ENCODE data around the gene NEMP1. TPM values are rescaled to one million over a fixed set of nuclear protein-coding genes. Genes with fewer than 3 reads are reported as not detected.

The NEMP1 gene
- total RNA-seq, 1 donor from 2014 or later: 6.1 TPM

DNA sequence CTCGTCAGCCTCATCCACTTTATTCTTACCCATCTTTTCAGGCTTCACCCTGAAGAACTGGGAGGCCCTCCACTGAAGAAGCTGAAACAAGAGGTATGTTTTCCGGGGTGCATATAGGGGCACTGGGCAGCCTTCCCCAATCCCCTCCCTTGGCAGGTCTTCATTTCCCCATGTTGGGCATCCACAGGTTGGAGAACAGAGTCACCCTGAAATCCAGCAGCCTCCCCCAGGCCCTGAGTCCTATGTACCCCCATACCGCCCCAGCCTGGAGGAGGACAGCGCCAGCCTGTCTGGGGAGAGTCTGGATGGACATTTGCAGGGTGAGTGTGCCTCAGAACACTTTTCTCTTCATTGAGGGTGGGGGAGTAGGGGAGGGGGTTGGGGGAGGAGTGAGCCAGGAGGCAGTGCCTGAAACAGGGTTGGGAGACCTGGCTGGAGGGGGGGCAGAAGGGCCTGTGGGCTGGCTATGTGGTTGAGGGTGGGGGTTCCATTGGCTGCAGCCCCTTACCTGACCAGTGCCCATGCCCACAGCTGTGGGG lies 14.4 kb upstream of the NEMP1 start:
- no peak for DNase-seq (ENCODE audit: low read depth)
- no peaks in the 10 kb centered on the region for H3K27me3 ChIP-seq (ENCODE audit: control insufficient read depth, insufficient read depth, low read length)
- H3K4me3 ChIP-seq (ENCODE audit: low read depth, low read length): no peak overlapping the region
- peaks cover 3% of the 10 kb centered on the region for H3K36me3 ChIP-seq (ENCODE audit: control insufficient read depth, insufficient read depth, low read length)
- TF ChIP-seq CTCF (IDR thresholded peaks at IDR 0.05; ENCODE audit: insufficient read depth, low read length, poor library complexity, severe bottlenecking): no peak

GRCh38 chr12:57092529-57092862 lies 13.9 kb upstream of the NEMP1 start:
- H3K4me3 ChIP-seq (ENCODE audit: low read depth, low read length): no peak overlapping the region
- H3K27me3 ChIP-seq (ENCODE audit: control insufficient read depth, insufficient read depth, low read length): no peaks in the 10 kb centered on the region
- DNase-seq (ENCODE audit: low read depth): no peak
- peaks cover 3% of the 10 kb centered on the region for H3K36me3 ChIP-seq (ENCODE audit: control insufficient read depth, insufficient read depth, low read length)
- TF ChIP-seq CTCF (IDR thresholded peaks at IDR 0.05; ENCODE audit: insufficient read depth, low read length, poor library complexity, severe bottlenecking): no peak

- H3K36me3 ChIP-seq (ENCODE audit: control insufficient read depth, insufficient read depth, low read length): peaks cover 3% of the 10 kb centered on the region
- no peaks in the 10 kb centered on the region for H3K27me3 ChIP-seq (ENCODE audit: control insufficient read depth, insufficient read depth, low read length)
- DNase-seq (ENCODE audit: low read depth): no peak
- H3K4me3 ChIP-seq (ENCODE audit: low read depth, low read length): no peak overlapping the region
- no peak for TF ChIP-seq CTCF (IDR thresholded peaks at IDR 0.05; ENCODE audit: insufficient read depth, low read length, poor library complexity, severe bottlenecking)
Observed at GRCh38 chr12:57091638-57092528, 13.3 kb upstream of the NEMP1 start.

GRCh38 chr12:57090924-57091637 lies 12.5 kb upstream of the NEMP1 start:
- H3K27me3 ChIP-seq (ENCODE audit: control insufficient read depth, insufficient read depth, low read length): no peaks in the 10 kb centered on the region
- H3K4me3 ChIP-seq (ENCODE audit: low read depth, low read length): peak overlapping the region; percentile 80
- DNase-seq (ENCODE audit: low read depth): no peak
- TF ChIP-seq CTCF (IDR thresholded peaks at IDR 0.05; ENCODE audit: insufficient read depth, low read length, poor library complexity, severe bottlenecking): no peak
- peaks cover 3% of the 10 kb centered on the region for H3K36me3 ChIP-seq (ENCODE audit: control insufficient read depth, insufficient read depth, low read length)

DNA sequence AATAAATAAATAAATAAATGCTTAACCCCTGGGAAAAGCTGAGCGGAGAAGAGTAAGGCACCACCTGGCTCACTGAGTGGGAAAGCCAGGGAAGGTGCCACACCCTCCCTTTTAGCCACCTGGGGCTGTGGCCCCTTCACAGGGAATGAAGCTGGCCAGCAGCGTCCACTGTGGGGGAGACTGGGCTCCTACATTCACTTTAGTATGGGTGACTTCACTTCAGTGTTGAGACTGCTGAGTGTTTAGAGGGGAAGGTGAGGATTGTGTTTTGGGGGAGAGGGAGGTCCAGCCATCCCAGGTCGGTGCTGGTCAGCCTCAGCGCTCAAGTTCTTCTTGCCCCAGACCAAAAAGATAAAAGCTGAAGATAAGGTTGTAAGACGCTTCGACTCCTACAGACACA lies 11.9 kb upstream of the NEMP1 start:
- Histone ChIP-seq H3K27me3 (ENCODE audit: control insufficient read depth, insufficient read depth, low read length) (no peaks in the 10 kb centered on the region), H3K36me3 (ENCODE audit: control insufficient read depth, insufficient read depth, low read length) (peaks cover 3% of the 10 kb centered on the region), H3K4me3 (ENCODE audit: low read depth, low read length) (peak overlapping the region; percentile 80)
- TF ChIP-seq CTCF (IDR thresholded peaks at IDR 0.05; ENCODE audit: insufficient read depth, low read length, poor library complexity, severe bottlenecking): no peak
- DNase-seq (ENCODE audit: low read depth): no peak
